Uterus (tissue), 4 donors: Measurements from ENCODE around the gene CNN2. TPM values are rescaled to one million over a fixed set of nuclear protein-coding genes. Genes with fewer than 3 reads are reported as not detected.

Source experiments
- DNase-seq, 2 donors: peaks; one replicate each; pipeline ENCODE4 v3.0.0-alpha.2; 2019 to 2020
- H3K27ac ChIP-seq, 2 donors: fragments of 200-600 bp; sonication (generic); 1 replicate in 1 of 2; 2 replicates in 1 of 2; pipeline ENCODE4 v1.5.1; 2016 to 2018
- H3K27me3 ChIP-seq, 2 donors: fragments of 200-600 bp; sonication (generic); one replicate each; pipeline ENCODE4 v1.5.1; 2018 to 2019; ENCODE audit warnings: control low read depth in 1 of 2
- H3K36me3 ChIP-seq, 2 donors: fragments of 200-600 bp; sonication (generic); one replicate each; pipeline ENCODE4 v1.5.1; 2019; ENCODE audit warnings: control low read depth in 1 of 2
- H3K4me1 ChIP-seq, 2 donors: fragments of 200-600 bp; sonication (generic); one replicate each; pipeline ENCODE4 v1.5.1; 2018 to 2019; ENCODE audit warnings: control low read depth in 1 of 2
- H3K4me3 ChIP-seq, 2 donors: fragments of 200-600 bp; sonication (generic); 1 replicate in 1 of 2; 2 replicates in 1 of 2; pipeline ENCODE4 v1.5.1; 2018 to 2019; ENCODE audit warnings: mild to moderate bottlenecking in 1 of 2
- H3K9me3 ChIP-seq, 2 donors: fragments of 200-600 bp; sonication (generic); one replicate each; pipeline ENCODE4 v1.5.1; 2019; ENCODE audit warnings: control low read depth in 1 of 2
- POLR2A ChIP-seq, 2 donors: fragments of 450-650 bp; IDR thresholded peaks; one replicate each; pipeline ENCODE4 v1.6.1; 2016; ENCODE audit warnings: antibody characterized with exemption in 2 of 2, mild to moderate bottlenecking in 1 of 2, moderate library complexity in 1 of 2
- intact Hi-C: fragments of 100-400 bp; cut with DNase I; formaldehyde crosslinking; loops from one replicate; pipeline ENCODE4 v1.15.1; 2023; ENCODE audit warnings: low total_unique reads
- total RNA-seq, 4 donors: library from RNA; depleted of rRNA in 3 of 4; stranded (reverse); fragments of >200 nt in 3 of 4; gene quantifications; one replicate each; pipeline versions ENCODE4 v1.1.0 to v1.2.4, GENCODE V29; 2014 to 2023
- TF ChIP-seq, protein P1 (sequence below), 4 experiments: fragments of 200-600 bp in 2 of 4; fragments of 450-650 bp in 2 of 4; sonication (generic) in 2 of 4; IDR thresholded peaks; one replicate each; pipeline ENCODE4 v1.5.1; 2016 to 2019; ENCODE audit warnings: antibody characterized with exemption in 4 of 4, mild to moderate bottlenecking in 2 of 4, moderate library complexity in 1 of 4
- donor health status: DM: yes; HTN: yes; CAD: no.

Gene CNN2
- total RNA-seq, 4 donors from 2014 or later: 14.3 to 186 (median 88.5) TPM

DNA sequence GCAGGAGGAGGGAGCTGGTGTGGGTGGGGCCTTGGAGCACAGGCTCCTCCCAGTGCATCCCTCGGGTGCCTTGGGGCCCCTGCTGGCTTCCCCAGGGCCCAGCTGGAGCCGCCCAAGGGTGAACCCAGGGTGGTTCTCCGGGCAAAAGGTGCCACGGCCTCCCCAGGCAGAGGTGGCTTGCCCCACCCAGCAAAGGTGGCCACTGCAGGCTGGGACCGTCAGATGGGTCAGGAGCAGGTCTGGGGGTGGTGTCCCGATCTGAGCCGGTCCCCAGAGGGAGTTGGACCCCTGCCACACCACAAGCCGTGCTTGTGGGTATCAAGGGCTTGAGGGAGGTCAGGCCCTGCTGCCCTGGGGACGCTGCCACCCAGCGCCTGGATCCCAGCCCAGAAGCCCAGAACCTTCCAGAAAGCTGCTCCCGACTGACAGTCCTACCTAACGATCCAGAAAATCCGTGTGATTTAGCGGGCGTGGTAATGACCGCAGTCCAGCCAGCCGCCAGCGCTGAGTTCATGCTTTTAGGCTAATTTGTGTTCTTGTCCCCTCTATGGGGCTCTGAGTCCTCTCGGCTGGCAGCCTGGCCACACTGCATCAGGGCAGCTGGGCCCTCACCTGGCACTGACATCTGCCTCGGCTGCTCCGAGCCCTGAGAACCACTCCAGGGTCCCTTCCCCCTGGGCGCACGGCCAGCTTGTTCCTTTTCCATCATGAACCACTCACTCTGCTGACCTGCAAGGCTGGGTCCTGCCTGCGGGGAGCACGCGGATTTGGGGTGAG, 31.2 kb upstream of the CNN2 start:
- no peak overlapping the region for H3K27ac ChIP-seq
- H3K4me1 ChIP-seq: no peaks in the 10 kb centered on the region
- TF ChIP-seq, protein P1, sequence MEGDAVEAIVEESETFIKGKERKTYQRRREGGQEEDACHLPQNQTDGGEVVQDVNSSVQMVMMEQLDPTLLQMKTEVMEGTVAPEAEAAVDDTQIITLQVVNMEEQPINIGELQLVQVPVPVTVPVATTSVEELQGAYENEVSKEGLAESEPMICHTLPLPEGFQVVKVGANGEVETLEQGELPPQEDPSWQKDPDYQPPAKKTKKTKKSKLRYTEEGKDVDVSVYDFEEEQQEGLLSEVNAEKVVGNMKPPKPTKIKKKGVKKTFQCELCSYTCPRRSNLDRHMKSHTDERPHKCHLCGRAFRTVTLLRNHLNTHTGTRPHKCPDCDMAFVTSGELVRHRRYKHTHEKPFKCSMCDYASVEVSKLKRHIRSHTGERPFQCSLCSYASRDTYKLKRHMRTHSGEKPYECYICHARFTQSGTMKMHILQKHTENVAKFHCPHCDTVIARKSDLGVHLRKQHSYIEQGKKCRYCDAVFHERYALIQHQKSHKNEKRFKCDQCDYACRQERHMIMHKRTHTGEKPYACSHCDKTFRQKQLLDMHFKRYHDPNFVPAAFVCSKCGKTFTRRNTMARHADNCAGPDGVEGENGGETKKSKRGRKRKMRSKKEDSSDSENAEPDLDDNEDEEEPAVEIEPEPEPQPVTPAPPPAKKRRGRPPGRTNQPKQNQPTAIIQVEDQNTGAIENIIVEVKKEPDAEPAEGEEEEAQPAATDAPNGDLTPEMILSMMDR (IDR thresholded peaks at IDR 0.05): no peak
- no peak for TF ChIP-seq POLR2A (IDR thresholded peaks at IDR 0.05)
- no peak for DNase-seq
- intact Hi-C loops: no loop called here
- peaks cover 18 to 29% of the 10 kb centered on the region in 2 donors for H3K27me3 ChIP-seq
- H3K9me3 ChIP-seq: no peaks in the 10 kb centered on the region
- no peaks in the 10 kb centered on the region for H3K36me3 ChIP-seq
- no peak overlapping the region for H3K4me3 ChIP-seq

DNA sequence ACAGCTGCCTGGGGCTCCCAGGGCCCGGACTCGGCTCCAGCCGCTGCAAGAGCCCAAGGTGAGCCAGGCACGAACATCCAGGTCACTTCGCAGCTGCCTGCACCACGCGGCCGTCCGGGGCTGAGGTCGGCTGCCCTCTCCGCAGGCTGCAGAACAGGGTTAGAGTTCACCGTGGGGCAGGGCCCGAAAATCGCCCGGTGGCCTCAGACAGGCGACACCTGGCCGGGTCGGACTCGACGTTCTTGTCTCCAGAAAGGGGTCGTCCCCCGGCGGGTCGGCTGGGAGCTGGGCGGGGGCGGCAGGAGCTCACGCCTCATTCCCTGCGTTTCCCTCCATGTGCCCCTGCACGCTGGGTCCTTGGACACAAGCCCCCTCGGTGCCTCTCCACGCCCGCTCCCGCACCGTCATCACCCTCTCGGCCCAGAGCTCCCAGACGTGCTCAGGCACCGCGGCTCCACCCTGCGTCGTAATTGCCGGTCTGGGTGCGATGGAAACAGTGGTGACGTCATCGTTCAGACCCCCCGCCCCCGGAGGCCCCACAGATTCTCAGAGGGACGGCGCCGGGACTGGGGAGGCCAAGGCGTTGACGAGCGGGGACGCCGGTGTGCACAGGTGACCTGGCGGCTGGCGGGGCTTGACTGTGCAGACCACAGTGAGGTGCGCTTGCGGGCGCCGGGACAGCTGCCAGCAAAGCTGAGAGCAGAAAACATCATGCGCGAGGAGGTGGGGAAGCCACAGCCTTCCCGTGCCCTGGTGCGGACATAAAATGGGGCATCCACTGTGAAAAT, 30.2 kb upstream of the CNN2 start:
- peak in 1 of 2 donors; percentile 43 for DNase-seq
- Histone ChIP-seq H3K9me3 (no peaks in the 10 kb centered on the region), H3K36me3 (no peaks in the 10 kb centered on the region), H3K4me3 (no peak overlapping the region), H3K27ac (no peak overlapping the region), H3K4me1 (peaks cover 0 to 1% of the 10 kb centered on the region in 2 donors), H3K27me3 (peaks cover 25 to 35% of the 10 kb centered on the region in 2 donors)
- no peak for TF ChIP-seq POLR2A (IDR thresholded peaks at IDR 0.05)
- TF ChIP-seq, protein P1 (IDR thresholded peaks at IDR 0.05): no peak
- intact Hi-C loops: no loop called here

DNA sequence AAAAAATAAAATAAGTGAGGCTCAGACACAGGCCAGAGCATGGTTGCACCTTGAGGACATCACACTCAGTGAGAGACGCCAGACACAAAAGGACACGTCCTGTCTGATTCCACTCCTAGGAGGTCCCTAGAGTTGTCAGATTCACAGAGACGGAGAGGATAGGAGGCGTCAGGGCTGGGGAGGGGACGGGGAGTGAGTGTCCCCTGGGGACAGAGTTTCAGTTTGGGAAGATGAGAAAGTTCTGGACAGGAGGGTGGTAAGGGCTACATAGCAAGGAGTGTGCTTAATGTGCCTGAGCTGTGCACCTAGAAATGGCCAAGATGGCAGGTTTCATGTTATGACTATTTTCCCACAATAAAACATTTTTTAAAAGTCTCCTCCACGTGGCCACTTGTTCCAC, 28.3 kb upstream of the CNN2 start:
- DNase-seq: no peak
- intact Hi-C loops: no loop called here
- H3K36me3 ChIP-seq: no peaks in the 10 kb centered on the region
- H3K4me1 ChIP-seq: peaks cover 0 to 7% of the 10 kb centered on the region in 2 donors
- H3K27ac ChIP-seq: no peak overlapping the region
- H3K27me3 ChIP-seq: peaks cover 38 to 48% of the 10 kb centered on the region in 2 donors
- TF ChIP-seq, protein P1 (IDR thresholded peaks at IDR 0.05): no peak
- TF ChIP-seq POLR2A (IDR thresholded peaks at IDR 0.05): no peak
- H3K4me3 ChIP-seq: no peak overlapping the region
- no peaks in the 10 kb centered on the region for H3K9me3 ChIP-seq

DNA sequence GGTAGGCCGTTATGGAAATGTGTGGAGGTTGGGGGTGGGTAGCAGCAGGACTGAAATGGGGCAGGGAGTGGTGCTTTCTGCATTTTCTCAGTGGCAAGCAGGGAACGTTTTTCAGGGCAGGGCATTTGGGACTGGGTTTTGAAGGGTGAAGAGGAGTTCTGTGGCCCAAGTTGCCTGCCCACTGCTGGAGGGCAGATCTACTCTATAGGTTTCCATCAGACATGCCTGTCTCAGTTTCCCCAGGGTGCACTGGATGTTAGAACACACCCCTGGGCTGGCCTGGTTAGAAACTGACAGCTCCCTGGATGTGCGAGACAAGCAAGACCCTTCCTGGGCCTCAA, 27.1 kb upstream of the CNN2 start:
- peaks cover 38 to 48% of the 10 kb centered on the region in 2 donors for H3K27me3 ChIP-seq

DNA sequence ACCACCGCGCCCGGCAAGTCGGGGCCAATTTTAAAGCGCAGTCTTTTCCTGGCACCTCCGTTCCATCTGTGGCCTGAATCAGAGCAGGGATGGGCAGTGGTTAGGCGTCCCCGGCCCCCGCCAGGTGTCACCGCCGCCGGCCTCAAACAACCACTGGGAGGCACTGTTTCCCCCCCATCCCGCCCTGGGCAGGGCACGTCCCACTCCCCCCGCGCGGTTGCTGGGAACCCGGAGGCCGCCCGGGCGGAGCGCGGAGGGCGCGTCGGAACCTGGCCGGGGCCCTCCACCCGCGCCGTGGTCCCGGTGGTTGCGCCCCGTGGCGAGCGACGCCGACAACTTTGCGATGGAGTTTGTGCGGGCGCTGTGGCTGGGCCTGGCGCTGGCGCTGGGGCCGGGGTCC, 26.3 kb upstream of the CNN2 start, which contains the start of gene GRIN3B:
Gene GRIN3B (plus strand): TSS at position 325 of the 400 bp plus-strand sequence. CDS start 19 bp downstream, at position 344.
- Histone ChIP-seq H3K36me3 (no peaks in the 10 kb centered on the region), H3K27me3 (peaks cover 38 to 48% of the 10 kb centered on the region in 2 donors), H3K27ac (no peak within 1 kb of the TSS), H3K4me1 (peaks cover 0 to 7% of the 10 kb centered on the region in 2 donors), H3K4me3 (no peak within 1 kb of the TSS), H3K9me3 (no peaks in the 10 kb centered on the region)
- intact Hi-C loops: no loop called here
- TF ChIP-seq POLR2A (IDR thresholded peaks at IDR 0.05): no peak
- TF ChIP-seq, protein P1 (IDR thresholded peaks at IDR 0.05): peak; percentile 7 to 35 (median 30)
- peak in 1 of 2 donors; percentile 54 for DNase-seq

More for the DNA sequence above, 27.1 kb upstream of the CNN2 start:
- no peaks in the 10 kb centered on the region for H3K36me3 ChIP-seq
- DNase-seq: no peak
- no peak overlapping the region for H3K4me3 ChIP-seq
- intact Hi-C loops: no loop called here
- H3K27ac ChIP-seq: no peak overlapping the region
- TF ChIP-seq POLR2A (IDR thresholded peaks at IDR 0.05): no peak
- no peaks in the 10 kb centered on the region for H3K9me3 ChIP-seq
- H3K4me1 ChIP-seq: peaks cover 0 to 7% of the 10 kb centered on the region in 2 donors
